NCI-H1105 (cell line): ENCODE results near the gene B3GALT4.

Experiments
- DNase-seq: peaks from one replicate; lab custom pipeline; 2025; lab: John Stamatoyannopoulos, UW

The B3GALT4 gene

GRCh38 chr6:33292996-33293682 lies 16.2 kb downstream of the B3GALT4 start:
- DNase-seq = no peak

- DNase-seq = no peak
These were observed 17.3 kb downstream of the B3GALT4 start for GRCh38 chr6:33294086-33294823.

- no peak for DNase-seq
These were observed 18.9 kb downstream of the B3GALT4 start for GRCh38 chr6:33295621-33296369.

DNA sequence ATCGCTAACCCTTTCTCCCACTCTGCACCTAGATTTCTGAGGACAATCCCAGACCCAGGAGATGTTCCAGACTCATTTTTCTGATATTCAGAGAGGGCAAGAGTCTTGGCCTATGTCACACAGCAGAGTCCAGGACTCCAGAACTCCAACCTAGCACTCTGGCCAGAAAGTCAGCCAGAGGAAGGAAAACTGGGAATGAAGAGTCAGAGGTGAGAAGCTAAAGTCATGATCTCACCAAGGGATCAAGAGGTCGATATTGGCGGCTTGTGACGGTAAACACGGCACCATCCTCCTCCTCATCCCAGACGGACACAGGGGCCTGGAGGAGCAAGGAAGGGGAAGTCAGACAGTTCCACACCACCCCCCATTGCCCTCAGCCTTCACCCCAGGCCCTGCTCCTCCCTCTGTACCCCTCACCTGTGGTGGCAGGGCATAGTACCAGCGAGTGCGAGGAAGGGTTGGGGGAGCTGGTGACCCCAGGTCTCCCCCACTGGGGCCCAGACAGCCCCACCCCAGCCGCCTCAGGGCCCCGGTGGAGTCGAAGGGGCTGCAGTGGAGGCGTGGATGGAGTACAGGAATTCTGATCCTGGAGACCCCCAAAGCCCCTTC lies 20.0 kb downstream of the B3GALT4 start:
- no peak for DNase-seq

- no peak for DNase-seq
These were observed 20.6 kb downstream of the B3GALT4 start for GRCh38 chr6:33297406-33297955.

DNA sequence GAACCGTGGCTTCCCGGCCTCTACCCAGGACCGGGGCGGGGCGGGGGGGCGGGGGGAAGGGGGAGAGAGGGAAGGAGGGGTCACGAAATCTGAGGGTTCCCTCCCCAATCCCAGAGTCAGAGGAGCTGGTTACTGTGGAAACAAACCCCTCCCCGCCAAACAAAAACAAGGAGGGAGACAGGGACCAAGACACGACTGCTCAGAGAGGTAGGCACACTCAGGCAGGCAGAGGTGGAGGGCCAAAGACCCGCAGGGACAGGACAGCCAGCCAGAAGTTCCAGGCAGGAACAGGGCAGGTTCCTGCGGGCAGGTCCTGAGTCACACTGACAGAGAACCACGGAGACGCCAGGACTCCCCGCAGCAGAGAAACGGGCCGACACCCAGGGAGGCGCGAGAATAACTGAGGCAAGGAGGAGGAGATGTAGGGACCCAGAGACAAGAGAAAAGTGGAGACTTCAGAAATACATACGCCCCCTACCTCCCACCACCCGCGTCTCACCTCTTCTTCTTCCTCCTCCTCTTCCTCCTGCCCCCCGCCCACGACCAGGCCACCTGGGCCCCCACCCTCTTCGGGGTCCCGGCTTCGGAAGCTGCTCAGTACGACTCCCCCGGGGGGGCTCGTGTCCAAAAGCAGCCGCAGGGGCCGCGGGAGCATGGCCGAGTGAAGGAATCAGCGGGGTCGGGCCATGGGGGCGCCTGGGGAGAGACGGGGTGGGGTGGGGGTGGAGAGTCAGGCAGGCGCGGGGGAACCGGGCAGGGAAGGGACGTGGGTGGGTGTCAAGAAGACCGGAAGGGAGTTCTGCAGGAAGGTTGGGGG lies 21.2 kb downstream of the B3GALT4 start:
- no peak for DNase-seq

DNA sequence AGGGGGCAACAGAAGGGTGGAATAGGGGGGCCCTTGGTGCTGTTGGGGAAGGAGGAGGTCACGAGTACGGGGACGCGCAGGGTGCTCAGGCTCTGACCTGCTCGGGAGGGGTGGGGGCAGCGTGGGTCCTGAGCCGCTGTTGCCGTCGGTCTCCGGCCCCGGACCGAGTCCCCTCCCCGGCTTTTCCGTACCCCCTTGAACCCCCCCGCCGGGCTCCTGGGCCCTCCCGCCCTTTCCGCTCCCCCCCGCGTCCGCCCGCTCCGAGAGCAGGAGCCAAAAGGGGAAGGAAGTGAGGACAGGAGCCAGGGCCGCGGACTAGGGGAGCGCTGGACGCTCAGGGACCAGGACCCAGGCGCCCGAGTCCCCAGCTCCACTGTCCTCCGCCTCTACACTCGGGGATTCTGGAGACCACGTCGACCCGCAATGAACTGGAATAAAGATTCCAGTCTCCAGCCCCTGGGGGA lies 21.9 kb downstream of the B3GALT4 start, which contains the start of gene RGL2:
Gene RGL2 (minus strand): TSS at position 170 of the 464 bp plus-strand sequence. CDS start 332 bp downstream, outside the sequence.
- peak; percentile 33 for DNase-seq

- DNase-seq = peak; percentile 91
These were observed 22.5 kb downstream of the B3GALT4 start for GRCh38 chr6:33299237-33299944.

GRCh38 chr6:33301877-33302276 lies 25.0 kb downstream of the B3GALT4 start:
- DNase-seq = no peak

DNA sequence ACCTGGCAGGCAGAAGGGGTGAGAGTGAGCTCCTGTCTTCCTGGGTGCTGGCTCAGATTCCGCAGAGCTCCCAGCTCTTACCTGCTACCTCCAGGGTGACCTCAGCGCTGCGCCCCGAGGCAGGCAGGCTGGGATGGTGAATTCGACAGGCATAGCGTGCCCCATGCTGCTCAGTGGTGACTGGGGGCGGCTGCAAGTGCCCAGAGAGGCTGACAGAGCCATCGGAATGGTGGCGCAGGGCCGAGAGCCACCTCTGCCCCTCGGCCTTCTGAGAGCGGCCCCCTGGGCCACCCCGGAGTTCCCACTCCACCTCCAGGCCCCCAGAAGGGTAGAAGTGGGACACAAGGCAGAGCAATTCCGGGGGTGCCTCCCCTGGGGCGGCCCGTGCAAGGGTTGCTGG lies 27.3 kb downstream of the B3GALT4 start:
- DNase-seq = no peak

DNA sequence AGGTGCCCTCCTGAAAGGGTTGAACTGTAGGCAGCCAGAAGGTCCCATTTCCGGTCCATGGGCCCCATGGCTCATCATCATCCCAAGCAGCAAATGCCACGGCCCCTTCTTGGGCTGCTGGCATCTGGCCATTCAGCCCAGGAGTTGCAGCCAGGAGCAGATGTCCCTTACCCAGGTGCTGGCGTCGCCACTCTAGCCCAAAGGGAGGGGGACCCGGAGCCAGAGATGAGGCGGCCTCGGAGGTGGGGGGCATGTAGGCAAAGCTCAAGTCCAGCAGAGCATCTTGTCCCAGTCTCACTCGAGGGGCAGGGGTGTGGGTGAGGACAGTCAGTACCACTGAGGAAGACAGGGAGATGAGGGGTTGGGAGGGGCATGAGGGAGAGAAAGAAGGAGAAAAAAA lies 28.1 kb downstream of the B3GALT4 start:
- DNase-seq = no peak

DNA sequence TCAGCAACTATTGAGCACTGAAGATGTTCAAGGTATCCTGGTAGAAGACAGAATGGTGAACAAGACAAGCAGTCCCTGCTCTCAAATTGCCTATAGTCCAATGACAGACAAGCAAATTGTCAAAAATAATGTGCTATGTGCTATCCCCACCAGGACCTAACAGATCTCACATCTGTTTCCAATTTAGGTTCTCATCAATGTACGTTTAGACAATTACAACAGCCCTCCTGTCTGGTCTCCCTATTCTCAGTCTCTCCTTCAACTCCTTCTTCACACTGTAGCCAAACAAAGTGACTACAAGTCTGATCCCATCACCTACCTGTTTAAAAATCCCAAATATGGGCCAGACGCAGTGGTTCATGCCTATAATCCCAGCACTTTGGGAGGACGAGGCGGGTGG lies 29.4 kb downstream of the B3GALT4 start:
- no peak for DNase-seq

DNA sequence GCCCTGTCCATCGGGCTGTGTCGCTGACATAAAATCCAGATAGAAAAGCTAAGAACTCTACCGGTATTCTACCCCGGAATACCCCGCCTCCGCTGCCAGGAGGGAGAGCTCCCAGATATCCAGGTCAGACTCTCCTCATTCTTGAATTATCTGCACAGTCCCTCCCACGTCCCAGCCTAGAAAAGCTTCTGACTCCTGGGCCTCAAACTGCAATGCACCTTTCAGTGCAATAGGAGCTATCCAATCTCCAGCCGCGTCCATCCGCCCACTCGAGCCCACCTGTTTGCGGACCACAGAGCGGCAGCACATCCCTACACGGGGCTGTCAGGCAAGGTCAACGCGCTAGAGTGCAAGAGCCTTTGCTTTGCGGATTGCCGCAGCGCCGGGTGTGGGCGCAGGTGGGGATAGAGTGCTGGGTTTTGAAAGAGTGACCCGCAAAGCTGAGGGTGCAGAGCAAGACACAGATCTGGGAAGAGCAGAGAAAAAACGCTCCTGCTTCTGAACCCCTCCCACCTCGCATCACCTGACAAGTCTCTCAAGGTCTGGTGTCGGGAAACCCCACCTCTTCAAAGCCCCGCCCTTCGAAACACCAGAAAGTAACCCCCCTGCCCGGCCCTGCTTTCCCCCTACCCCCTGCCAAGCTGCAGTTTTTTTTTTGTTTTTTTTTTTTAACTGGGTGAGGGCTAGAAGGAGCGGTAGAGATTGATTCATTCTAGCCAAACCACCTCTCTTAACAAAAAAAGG lies 35.6 kb downstream of the B3GALT4 start:
- peak; percentile 88 for DNase-seq

DNA sequence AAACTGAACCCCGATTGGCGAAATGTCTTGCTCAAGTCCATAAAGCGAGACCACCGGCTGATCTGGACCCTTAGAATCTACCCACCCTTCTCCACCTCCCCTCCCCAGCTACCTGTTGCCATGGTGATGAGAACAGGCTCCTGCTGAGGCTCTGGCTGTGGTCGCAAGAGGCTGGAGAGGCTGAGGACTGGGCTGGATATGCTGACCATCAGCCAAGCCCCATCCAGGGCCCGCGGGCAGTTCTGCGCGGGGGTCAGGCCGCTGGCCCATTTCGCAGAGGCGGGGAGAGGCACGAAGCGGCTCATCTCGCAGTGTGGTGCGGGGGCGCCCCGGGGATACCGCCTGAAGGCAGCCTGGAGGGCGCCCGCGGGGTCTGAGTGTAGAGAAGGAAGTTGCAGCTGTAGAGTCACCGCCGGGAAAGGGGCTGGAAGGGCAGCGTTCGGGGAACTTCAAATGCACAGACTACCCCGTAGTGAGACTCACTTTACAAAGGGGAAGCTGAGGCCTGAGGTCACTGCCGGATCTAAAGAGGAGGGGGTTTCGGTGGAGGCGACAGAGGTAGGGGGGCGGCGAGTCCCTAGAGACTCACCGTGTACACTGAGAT lies 36.3 kb downstream of the B3GALT4 start:
- DNase-seq = peak; percentile 58

DNA sequence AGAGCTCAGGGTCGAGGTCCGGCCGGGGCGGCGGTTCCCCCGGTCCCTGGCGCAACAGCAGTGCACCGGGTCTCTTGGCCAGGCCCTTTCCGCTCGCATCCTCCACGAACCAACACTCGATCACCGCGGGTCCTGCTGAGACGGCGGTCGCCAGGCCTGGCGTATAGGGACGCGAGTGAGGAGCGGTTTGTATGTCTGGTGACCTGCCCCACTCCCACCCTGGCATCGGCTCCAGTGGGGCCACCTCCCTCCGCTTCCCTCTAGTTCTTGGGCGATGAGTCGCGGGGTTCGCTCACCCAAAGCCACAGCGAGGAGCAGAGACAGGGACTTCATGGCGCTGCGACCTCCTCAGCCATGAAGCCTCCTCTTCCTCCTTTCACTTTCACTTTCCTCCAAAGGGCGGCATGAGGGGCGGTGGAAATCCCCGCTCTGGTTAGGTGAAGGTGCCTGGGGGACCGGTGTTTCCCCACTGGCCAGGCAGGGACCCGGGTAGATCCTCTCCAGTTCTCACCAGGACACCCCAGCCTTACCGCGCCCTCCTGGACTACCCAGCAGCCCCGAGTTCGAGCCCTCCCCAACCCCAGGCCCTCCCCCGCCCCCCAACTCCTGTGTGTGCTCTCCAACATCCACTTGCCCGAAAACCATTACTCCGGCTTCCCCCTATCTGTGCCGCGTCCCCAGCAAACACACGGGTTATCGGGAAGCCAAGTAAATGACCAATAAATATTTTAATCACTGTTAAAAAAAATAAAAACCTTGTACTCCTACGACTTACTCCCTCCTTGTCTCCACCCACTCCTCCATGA lies 37.0 kb downstream of the B3GALT4 start, which contains the start of gene TAPBP:
Gene TAPBP (minus strand): TSS at position 370 of the 806 bp plus-strand sequence. CDS start 37 bp downstream, at position 333.
- DNase-seq = no peak

GRCh38 chr6:33314515-33314942 lies 37.6 kb downstream of the B3GALT4 start:
- peak; percentile 30 for DNase-seq

DNA sequence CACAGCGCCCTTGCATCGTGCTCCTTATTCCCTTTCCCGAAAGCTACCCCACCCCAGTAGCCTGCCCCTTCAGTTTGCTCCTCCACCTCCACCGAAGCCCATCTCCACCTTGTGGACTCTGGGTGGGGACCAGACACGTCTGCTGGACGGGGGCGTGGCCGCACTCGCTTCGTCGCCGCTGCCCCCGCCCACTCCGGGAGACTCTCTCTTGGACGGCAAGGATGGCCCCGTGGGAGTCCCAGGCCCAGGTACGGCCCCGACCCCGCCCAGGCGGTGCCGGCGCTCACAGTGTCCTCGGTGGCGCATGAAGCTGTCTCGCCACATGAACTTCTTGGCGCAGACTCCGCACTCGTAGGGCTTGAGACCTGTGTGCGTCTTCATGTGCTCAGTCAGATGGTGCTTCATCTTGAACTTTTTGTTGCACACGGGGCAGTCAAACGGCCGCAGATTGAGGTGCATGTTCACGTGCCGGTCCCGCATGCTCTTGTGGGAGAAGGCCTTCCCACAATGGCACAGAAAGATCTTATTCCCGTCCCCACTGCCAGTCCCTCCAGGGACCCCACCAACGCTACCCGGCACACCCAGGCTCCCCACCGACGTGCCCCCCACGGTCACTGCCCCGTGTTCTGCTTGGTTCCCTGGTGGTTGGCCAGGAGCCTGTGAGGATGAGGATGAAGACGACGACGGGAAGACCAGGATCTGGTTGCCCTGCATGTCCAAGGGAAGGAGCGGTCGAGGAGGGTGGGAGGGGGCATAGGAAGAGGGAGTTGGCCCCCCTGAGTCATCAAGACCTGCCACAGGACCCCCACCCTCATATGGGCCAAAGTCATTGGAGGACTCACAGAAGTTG lies 38.2 kb downstream of the B3GALT4 start:
- no peak for DNase-seq
